ENCODE data around the gene CHDH.
A peak's percentile ranks its signal among the peaks of the same experiment; 100 is the strongest.

CHDH gene

GRCh38 chr3:53846851-53847155, 584 bp upstream of the CHDH start:
- no peak for ATAC-seq

GRCh38 chr3:53845881-53846133, 412 bp downstream of the CHDH start:
- ATAC-seq, result no peak

- ATAC-seq, result no peak
Measured at GRCh38 chr3:53845103-53845880, 927 bp downstream of the CHDH start.

- peak in 1 of 2 donors; percentile 37 for ATAC-seq
Measured at GRCh38 chr3:53844262-53845102, 1.7 kb downstream of the CHDH start.

GRCh38 chr3:53843195-53844177, 2.7 kb downstream of the CHDH start:
- ATAC-seq, result peak in 1 of 2 donors; percentile 7

- no peak for ATAC-seq
Measured at GRCh38 chr3:53842436-53843194, 3.6 kb downstream of the CHDH start.

GRCh38 chr3:53841296-53841695, 4.9 kb downstream of the CHDH start:
- no peak for ATAC-seq

GRCh38 chr3:53837331-53837730, 8.9 kb downstream of the CHDH start:
- ATAC-seq, result peak in 1 of 2 donors; percentile 27

GRCh38 chr3:53836084-53836872, 9.9 kb downstream of the CHDH start:
- ATAC-seq, result no peak

- no peak for ATAC-seq
Measured at GRCh38 chr3:53835257-53835656, 11.0 kb downstream of the CHDH start.

- no peak for ATAC-seq
Measured at GRCh38 chr3:53834429-53835095, 11.7 kb downstream of the CHDH start.

GRCh38 chr3:53833700-53834099, 12.5 kb downstream of the CHDH start:
- ATAC-seq, result no peak

GRCh38 chr3:53833053-53833645, 13.1 kb downstream of the CHDH start:
- ATAC-seq, result no peak

- no peak for ATAC-seq
Measured at GRCh38 chr3:53830944-53831343, 15.3 kb downstream of the CHDH start.

- ATAC-seq, result no peak
Measured at GRCh38 chr3:53829605-53830004, 16.6 kb downstream of the CHDH start.

- no peak for ATAC-seq
Measured at GRCh38 chr3:53828581-53828980, 17.6 kb downstream of the CHDH start.

GRCh38 chr3:53826048-53826447, 20.2 kb downstream of the CHDH start:
- peak in 1 of 2 donors; percentile 49 for ATAC-seq

- no peak for ATAC-seq
Measured at GRCh38 chr3:53824795-53825194, 21.4 kb downstream of the CHDH start.

- no peak for ATAC-seq
Measured at GRCh38 chr3:53823956-53824657, 22.1 kb downstream of the CHDH start.
